Neural cell (in vitro differentiated cells): Measurements from ENCODE around the gene LUZP1. TPM values are rescaled to one million over a fixed set of nuclear protein-coding genes. Genes with fewer than 3 reads are reported as not detected.

ENCODE experiments used
- H2AFZ ChIP-seq: fragments of 200-600, 300-800 bp; sonication (generic), shearing (Covaris generic); 2 replicates; pipeline ENCODE4 v1.6.0; 2014; ENCODE audit warnings: low read depth, mild to moderate bottlenecking, antibody characterized with exemption, low read length, moderate library complexity
- H3F3A ChIP-seq: fragments of 200-600 bp; shearing (Covaris generic); 2 replicates; pipeline ENCODE4 v1.6.1; 2016; ENCODE audit warnings: mild to moderate bottlenecking, moderate library complexity, mixed read lengths, antibody characterized with exemption, low read length; ENCODE audit not compliant: insufficient read depth, poor library complexity, severe bottlenecking
- H3K27ac ChIP-seq: fragments of 200-600, 300-800 bp; sonication (generic), shearing (Covaris generic); 2 replicates; pipeline ENCODE4 v1.5.1; 2014; ENCODE audit warnings: mild to moderate bottlenecking, low read length, moderate library complexity
- H3K27me3 ChIP-seq: fragments of 300-800, 200-600 bp; sonication (generic), shearing (Covaris generic); 2 replicates; pipeline ENCODE4 v1.6.0; 2014; ENCODE audit warnings: mild to moderate bottlenecking, low read depth, low read length, moderate library complexity; ENCODE audit not compliant: insufficient read depth
- H3K36me3 ChIP-seq: fragments of 300-800, 200-600 bp; sonication (generic), shearing (Covaris generic); 2 replicates; pipeline ENCODE4 v1.5.1; 2014; ENCODE audit warnings: mild to moderate bottlenecking, antibody characterized with exemption, low read length, moderate library complexity; ENCODE audit not compliant: insufficient read depth
- H3K4me2 ChIP-seq: fragments of 300-800, 200-600 bp; sonication (generic), shearing (Covaris generic); 2 replicates; pipeline ENCODE4 v1.6.0; 2014; ENCODE audit warnings: mild to moderate bottlenecking, low read length
- H3K4me3 ChIP-seq: fragments of 300-800, 200-600 bp; sonication (generic), shearing (Covaris generic); 2 replicates; pipeline ENCODE4 v1.5.1; 2014; ENCODE audit warnings: mild to moderate bottlenecking, low read length, moderate library complexity
- H3K79me2 ChIP-seq: fragments of 200-600 bp; shearing (Covaris generic); replicated peaks from 2 replicates; pipeline ENCODE4 v1.6.0; 2014; ENCODE audit warnings: mild to moderate bottlenecking, low read length, moderate library complexity; ENCODE audit not compliant: insufficient read depth
- H3K9ac ChIP-seq: fragments of 300-800, 200-600 bp; sonication (generic), shearing (Covaris generic); 2 replicates; pipeline ENCODE4 v1.6.1; 2016; ENCODE audit warnings: mild to moderate bottlenecking, low read length, mixed read lengths
- H3K9me2 ChIP-seq: fragments of 200-600 bp; shearing (Covaris generic); 2 replicates; pipeline ENCODE4 v1.6.1; 2016; ENCODE audit warnings: mild to moderate bottlenecking, low read length, mixed read lengths; ENCODE audit not compliant: insufficient read depth
- H3K9me3 ChIP-seq: fragments of 200-600, 300-800 bp; sonication (generic), shearing (Covaris generic); 2 replicates; pipeline ENCODE4 v1.6.1; 2016; ENCODE audit warnings: mild to moderate bottlenecking, mixed run types, low read length, moderate library complexity, mixed read lengths
- H4K20me1 ChIP-seq: fragments of 200-600 bp; shearing (Covaris generic); 2 replicates; pipeline ENCODE4 v1.6.1; 2016; ENCODE audit warnings: mild to moderate bottlenecking, mixed run types; ENCODE audit not compliant: insufficient read depth
- CTCF ChIP-seq: fragments of 450-650 bp; IDR thresholded peaks from 2 replicates; pipeline ENCODE4 v1.5.1; 2014; ENCODE audit warnings: antibody characterized with exemption, mild to moderate bottlenecking, moderate library complexity; ENCODE audit not compliant: poor library complexity, severe bottlenecking
- EZH2 ChIP-seq: fragments of 200-600, 300-800 bp; shearing (Covaris generic), sonication (generic); IDR thresholded peaks from 2 replicates; pipeline ENCODE4 v1.6.1; 2014; ENCODE audit warnings: antibody characterized with exemption, low read length, borderline replicate concordance, mild to moderate bottlenecking; ENCODE audit not compliant: insufficient read depth, poor library complexity, severe bottlenecking
- MXI1 ChIP-seq: fragments of 450-650 bp; conservative IDR thresholded peaks from 2 replicates; pipeline ENCODE4 v1.6.1; 2014; ENCODE audit warnings: antibody characterized with exemption, mild to moderate bottlenecking; ENCODE audit not compliant: poor library complexity, severe bottlenecking
- POLR2AphosphoS5 ChIP-seq: IDR thresholded peaks from 2 replicates; pipeline ENCODE4 v1.6.1; 2012
- RAD21 ChIP-seq: fragments of 450-650 bp; conservative IDR thresholded peaks from 2 replicates; pipeline ENCODE4 v1.6.1; 2014; ENCODE audit warnings: antibody characterized with exemption, mild to moderate bottlenecking, moderate library complexity
- REST ChIP-seq: IDR thresholded peaks from 2 replicates; pipeline ENCODE4 v1.6.1; 2012; ENCODE audit warnings: borderline replicate concordance
- SMC3 ChIP-seq: fragments of 450-650 bp; conservative IDR thresholded peaks from 2 replicates; pipeline ENCODE4 v1.6.1; 2014; ENCODE audit warnings: antibody characterized with exemption, mild to moderate bottlenecking, moderate library complexity; ENCODE audit not compliant: poor library complexity
- TAF1 ChIP-seq: IDR thresholded peaks from 2 replicates; pipeline ENCODE4 v1.6.1; 2012; ENCODE audit warnings: low read depth
- polyA plus RNA-seq: library from polyadenylated mRNA; depleted of rRNA; stranded (reverse); fragments of >200 nt; gene quantifications from 2 replicates; pipeline ENCODE4 v1.2.3, GENCODE V29; 2014

LUZP1 gene
- polyA plus RNA-seq, 1 donor from 2014 or later, result 2.3 TPM

- TF ChIP-seq REST (no peak), MXI1 (no peak)
Observed at GRCh38 chr1:23134055-23134454, 34.6 kb downstream of the LUZP1 start (continued).

DNA sequence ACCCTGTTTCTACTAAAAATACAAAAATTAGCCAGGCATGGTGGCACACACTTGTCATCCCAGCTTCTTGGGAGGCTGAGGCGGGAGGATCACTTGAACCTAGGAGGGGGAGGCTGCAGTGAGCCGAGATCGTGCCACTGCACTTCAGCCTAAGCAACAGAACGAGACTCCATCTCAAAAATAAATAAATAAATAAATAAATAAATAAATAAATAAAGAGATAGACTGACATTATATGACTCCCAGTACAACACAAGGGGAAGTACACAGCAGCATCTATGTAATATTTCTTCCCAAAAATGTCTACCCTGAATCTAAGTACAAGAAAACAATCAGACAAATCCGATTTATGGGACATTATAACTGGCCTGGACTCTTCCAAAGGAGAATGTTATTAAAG, 35.1 kb downstream of the LUZP1 start:
- no peak overlapping the region for H2AFZ ChIP-seq
- no peaks in the 10 kb centered on the region for H4K20me1 ChIP-seq
- TF ChIP-seq MXI1 (no peak), TAF1 (no peak)

DNA sequence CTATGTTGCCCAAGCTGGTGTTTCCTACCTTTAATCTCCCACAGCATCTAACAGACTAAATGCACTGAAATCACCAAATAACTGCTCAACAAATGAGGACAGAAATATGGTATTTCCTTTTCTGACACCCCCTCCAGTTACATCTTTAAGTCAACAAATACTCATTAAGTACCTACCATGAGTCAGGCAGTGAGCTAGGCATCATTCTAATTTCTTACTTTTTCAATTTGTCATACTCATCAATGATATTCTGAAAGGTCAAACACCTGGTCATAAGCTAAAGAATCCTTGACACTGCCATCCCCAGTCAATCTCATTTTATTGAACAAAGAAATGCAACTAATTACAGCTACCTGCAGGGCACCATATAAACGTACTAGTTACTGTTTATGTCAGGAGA, 36.6 kb downstream of the LUZP1 start:
- Histone ChIP-seq H3K27ac (no peak overlapping the region), H2AFZ (no peak overlapping the region), H3K4me2 (no peak overlapping the region), H3K79me2 (peaks cover 10% of the 10 kb centered on the region), H4K20me1 (no peaks in the 10 kb centered on the region), H3K9ac (no peak overlapping the region), H3K27me3 (no peaks in the 10 kb centered on the region), H3F3A (no peaks in the 10 kb centered on the region), H3K9me3 (no peaks in the 10 kb centered on the region), H3K4me3 (no peak overlapping the region), H3K36me3 (no peaks in the 10 kb centered on the region), H3K9me2 (no peaks in the 10 kb centered on the region)
- no peak for TF ChIP-seq CTCF
- no peak for TF ChIP-seq POLR2AphosphoS5
- TF ChIP-seq EZH2, result no peak
- no peak for TF ChIP-seq SMC3
- no peak for TF ChIP-seq RAD21
- no peak for TF ChIP-seq MXI1
- TF ChIP-seq TAF1, result no peak

More for the DNA sequence above, 35.1 kb downstream of the LUZP1 start:
- H3K36me3 ChIP-seq, result no peaks in the 10 kb centered on the region
- H3K79me2 ChIP-seq, result peaks cover 14% of the 10 kb centered on the region
- H3K27ac ChIP-seq, result no peak overlapping the region
- H3K9me3 ChIP-seq, result no peaks in the 10 kb centered on the region
- no peaks in the 10 kb centered on the region for H3F3A ChIP-seq
- H3K9ac ChIP-seq, result no peak overlapping the region
- H3K4me3 ChIP-seq, result no peak overlapping the region
- H3K27me3 ChIP-seq, result no peaks in the 10 kb centered on the region
- no peaks in the 10 kb centered on the region for H3K9me2 ChIP-seq
- no peak overlapping the region for H3K4me2 ChIP-seq
